GM18505 (cell line): Measurements from ENCODE around the gene UBLCP1.

Experiments used
- ATAC-seq: cut with Tn5 transposase; IDR thresholded peaks from one replicate; pipeline ENCODE4 v1.9.1; 2021; ENCODE audit not compliant: unreplicated experiment
- POLR2A ChIP-seq: IDR thresholded peaks from 4 replicates; pipeline ENCODE4 v1.6.1; 2011; ENCODE audit warnings: borderline replicate concordance; ENCODE audit not compliant: insufficient read depth, insufficient read length; ENCODE audit errors: extremely low read depth

Gene UBLCP1

GRCh38 chr5:159316519-159317383 is 53.7 kb downstream of the UBLCP1 start:
- ATAC-seq, result no peak
- TF ChIP-seq POLR2A, result no peak

- no peak for ATAC-seq
- TF ChIP-seq POLR2A, result no peak
Observed at GRCh38 chr5:159317849-159318248, 54.8 kb downstream of the UBLCP1 start.

DNA sequence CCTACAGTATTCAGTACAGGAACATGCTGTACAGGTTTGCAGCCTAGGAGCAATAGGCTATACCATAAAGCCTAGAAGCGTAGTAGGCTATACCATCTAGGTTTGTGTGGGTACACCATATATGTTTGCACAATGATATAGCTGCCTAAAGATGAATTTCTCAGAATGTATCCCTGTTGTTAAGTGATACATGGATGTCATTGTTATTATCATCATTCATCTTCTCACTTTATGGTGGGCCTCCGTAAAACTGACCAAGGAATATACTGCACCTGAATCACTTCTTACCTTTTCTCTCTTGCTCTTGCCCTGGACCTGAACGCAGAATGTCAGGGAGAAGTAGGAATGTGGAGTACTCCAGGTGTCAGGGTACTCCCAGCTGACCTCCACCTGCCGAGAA is 55.4 kb downstream of the UBLCP1 start:
- TF ChIP-seq POLR2A, result no peak
- ATAC-seq, result no peak

GRCh38 chr5:159319363-159319762 is 56.3 kb downstream of the UBLCP1 start:
- ATAC-seq, result no peak
- TF ChIP-seq POLR2A, result no peak

DNA sequence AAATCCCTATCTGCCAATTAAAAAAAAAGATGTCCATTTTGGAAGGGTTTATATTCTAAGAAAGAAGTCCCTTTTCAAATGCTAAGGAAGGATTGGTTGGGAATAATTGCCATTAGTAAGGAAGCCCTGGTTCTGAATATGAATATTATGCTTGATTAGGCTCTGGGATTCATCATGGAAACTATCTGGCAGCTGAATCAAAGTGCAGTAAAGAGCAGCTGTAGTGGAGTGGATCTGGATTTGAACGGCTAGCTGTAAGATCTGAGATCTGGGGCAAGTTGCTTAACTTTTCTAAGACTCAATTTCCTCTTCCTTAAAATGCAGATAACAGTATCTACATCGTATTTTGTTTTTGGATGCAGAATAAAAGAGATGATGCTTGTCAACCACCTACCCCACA is 56.7 kb downstream of the UBLCP1 start:
- ATAC-seq, result no peak
- TF ChIP-seq POLR2A, result no peak

DNA sequence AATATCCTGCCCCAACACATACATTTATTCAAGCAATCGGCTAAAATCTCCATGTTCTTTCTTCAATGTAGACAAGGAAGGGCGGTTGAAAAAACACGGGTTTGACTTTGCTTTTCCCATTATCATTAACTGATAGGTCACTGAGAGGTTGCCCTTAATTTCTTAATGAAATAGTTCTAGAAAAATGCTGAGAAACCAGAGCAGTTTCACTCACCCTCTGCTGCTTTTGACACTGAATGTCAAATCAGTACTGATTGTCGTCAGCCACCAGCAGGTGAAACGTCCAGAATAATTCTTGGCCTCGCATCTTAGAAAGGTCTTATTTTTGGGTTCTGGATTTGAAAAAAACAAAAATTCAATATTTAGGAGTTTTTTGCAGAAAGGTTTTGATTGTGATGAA is 59.1 kb downstream of the UBLCP1 start:
- ATAC-seq, result no peak
- TF ChIP-seq POLR2A, result no peak

- no peak for TF ChIP-seq POLR2A
- no peak for ATAC-seq
Observed at GRCh38 chr5:159324102-159324755, 61.1 kb downstream of the UBLCP1 start.

- TF ChIP-seq POLR2A, result no peak
- no peak for ATAC-seq
Observed at GRCh38 chr5:159324986-159325385, 61.9 kb downstream of the UBLCP1 start.

DNA sequence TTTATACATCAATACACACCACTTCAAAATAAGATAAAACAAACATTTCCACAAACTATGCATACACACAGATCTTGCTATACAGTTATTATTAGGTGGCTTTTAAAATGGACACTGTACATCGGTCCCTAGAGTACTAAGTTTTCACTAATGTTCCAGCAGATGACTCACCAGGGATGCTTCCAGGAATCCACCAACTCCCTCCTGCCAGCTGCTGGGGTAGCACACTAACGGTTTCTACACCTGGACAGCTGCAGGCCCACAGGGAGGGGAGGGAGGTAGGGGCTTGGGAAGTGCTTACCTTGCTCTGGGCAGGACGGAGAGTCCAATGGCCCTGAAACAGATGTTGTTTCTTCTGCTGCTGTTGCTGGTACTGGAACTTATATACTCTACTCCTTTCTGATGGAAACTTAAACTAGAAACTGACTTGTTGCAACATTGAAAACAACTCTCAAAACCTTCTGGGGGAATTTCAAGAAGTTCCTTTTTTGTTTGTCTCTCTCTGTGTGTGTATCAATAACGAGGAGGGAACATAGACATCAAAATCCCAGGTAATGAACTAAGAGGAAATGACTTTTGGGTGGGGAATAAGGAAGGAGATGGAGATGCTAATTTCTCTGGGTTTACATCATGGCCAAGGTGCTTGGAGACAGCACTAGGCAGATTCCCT is 67.2 kb downstream of the UBLCP1 start, which contains the start of gene IL12B:
IL12B (minus strand) TSS at position 357 of the 670 bp plus-strand sequence. CDS start 3,705 bp downstream, outside the sequence.
- no peak for TF ChIP-seq POLR2A
- no peak for ATAC-seq

- ATAC-seq, result no peak
Observed at GRCh38 chr5:159331093-159331973, 68.2 kb downstream of the UBLCP1 start.

DNA sequence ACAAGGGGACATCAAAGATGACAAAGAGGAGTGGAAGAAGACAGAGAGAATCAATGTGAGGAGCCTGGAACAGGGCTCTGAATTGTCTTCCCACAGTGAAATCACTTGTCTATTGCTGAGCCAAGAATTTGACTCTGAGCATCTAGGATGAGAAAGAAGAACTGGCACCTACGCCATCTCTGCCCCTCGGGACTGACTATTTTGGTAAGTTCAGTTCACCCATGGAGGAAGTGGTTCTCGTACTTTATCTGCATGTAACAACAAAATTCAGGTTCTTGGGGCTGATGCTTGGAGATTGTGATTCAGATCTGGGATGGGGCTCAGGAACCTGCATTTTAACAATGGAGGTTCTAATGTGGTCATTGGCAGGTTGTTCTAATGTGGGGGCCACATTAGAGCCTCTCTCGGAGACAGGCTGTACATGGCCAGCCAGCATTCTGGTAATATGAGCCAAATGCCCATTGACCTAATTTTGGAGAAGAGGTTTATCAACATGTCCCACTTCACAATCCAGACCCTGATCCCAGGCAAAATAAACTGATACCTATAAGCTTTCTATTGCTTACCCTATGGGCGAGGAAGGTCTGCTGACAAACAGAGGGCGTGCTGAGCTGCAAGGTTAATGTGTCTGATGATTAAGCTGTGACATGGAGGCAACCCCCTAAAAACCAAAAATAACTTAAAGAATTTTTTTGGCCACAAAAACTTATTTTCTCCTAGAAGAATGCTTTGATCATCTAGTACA is 69.9 kb downstream of the UBLCP1 start:
- no peak for TF ChIP-seq POLR2A
- no peak for ATAC-seq

More at GRCh38 chr5:159331093-159331973, 68.2 kb downstream of the UBLCP1 start:
- no peak for TF ChIP-seq POLR2A

DNA sequence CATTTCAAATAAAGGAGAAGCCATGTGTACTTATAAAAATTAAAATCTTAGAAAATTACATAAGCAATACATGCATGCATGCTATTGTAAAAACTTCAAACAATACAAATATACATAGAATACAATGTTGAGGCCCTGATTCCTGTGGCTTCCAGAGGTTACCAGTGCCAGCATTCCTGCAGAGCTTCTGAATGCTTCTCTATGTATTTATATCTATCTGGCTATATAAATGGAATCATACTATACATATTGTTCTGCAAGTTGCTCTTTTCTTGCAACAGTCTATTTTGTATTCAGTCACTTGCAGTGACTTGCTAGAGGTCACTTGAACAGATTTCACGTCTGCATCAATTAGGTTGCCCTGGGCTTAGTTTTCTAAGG is 70.4 kb downstream of the UBLCP1 start:
- TF ChIP-seq POLR2A, result no peak
- ATAC-seq, result no peak
